ENCODE data around the gene CGGBP1.

GRCh38 chr3:88033808-88034207, 25.0 kb downstream of the CGGBP1 start:
- TF ChIP-seq CTCF (IDR thresholded peaks at IDR 0.05) (no peak), POLR2A (IDR thresholded peaks at IDR 0.05) (no peak)
